Gastroesophageal sphincter (tissue), 4 donors: ENCODE results near the gene RABGAP1. TPM values are rescaled to one million over a fixed set of nuclear protein-coding genes. Genes with fewer than 3 reads are reported as not detected.

Experiments
- ATAC-seq: fragments of 150-250 bp; one replicate; pipeline ENCODE4 v1.9.1; 2016; ENCODE audit warnings: mild to moderate bottlenecking, moderate library complexity
- H3K27ac ChIP-seq, 4 donors: fragments of 200-600 bp; sonication (generic) in 3 of 4; 1 replicate in 3 of 4; 2 replicates in 1 of 4; pipeline ENCODE4 v1.5.1; 2016 to 2019
- H3K27me3 ChIP-seq: fragments of 200-600 bp; sonication (generic); one replicate; pipeline ENCODE4 v1.5.1; 2019
- H3K36me3 ChIP-seq, 2 donors: fragments of 200-600 bp; sonication (generic); one replicate each; pipeline ENCODE4 v1.5.1; 2019; ENCODE audit warnings: control low read depth in 1 of 2
- H3K4me1 ChIP-seq, 3 donors: fragments of 200-600 bp; sonication (generic); 1 replicate in 2 of 3; 2 replicates in 1 of 3; pipeline ENCODE4 v1.5.1; 2016 to 2019; ENCODE audit warnings: control low read depth in 2 of 3
- H3K4me3 ChIP-seq, 2 donors: fragments of 200-600 bp; sonication (generic); one replicate each; pipeline ENCODE4 v1.5.1; 2019; ENCODE audit warnings: mild to moderate bottlenecking in 1 of 2, moderate library complexity in 1 of 2
- H3K9me3 ChIP-seq, 3 donors: fragments of 200-600 bp; sonication (generic); one replicate each; pipeline ENCODE4 v1.5.1; 2017 to 2019; ENCODE audit warnings: control low read depth in 2 of 3
- EP300 ChIP-seq: sonication (generic); formaldehyde crosslinking; IDR thresholded peaks from one replicate; pipeline ENCODE4 v1.6.1; 2017; ENCODE audit warnings: antibody characterized with exemption, mild to moderate bottlenecking
- POLR2A ChIP-seq, 2 donors: fragments of 450-650 bp; IDR thresholded peaks; one replicate each; pipeline ENCODE4 v1.6.1; 2017; ENCODE audit warnings: antibody characterized with exemption in 2 of 2, mild to moderate bottlenecking in 2 of 2, moderate library complexity in 1 of 2
- POLR2AphosphoS5 ChIP-seq: sonication (generic); formaldehyde crosslinking; IDR thresholded peaks from one replicate; pipeline ENCODE4 v1.6.1; 2017; ENCODE audit warnings: antibody characterized with exemption
- WGBS, 2 donors: methylation state at CpG; one replicate each; pipeline ENCODE4 v1.1.5; 2018; ENCODE audit warnings: low coverage in 1 of 2; 5-methylcytosine and 5-hydroxymethylcytosine counted together
- total RNA-seq, 4 donors: library from RNA; depleted of rRNA; stranded (reverse); fragments of >200 nt; gene quantifications; one replicate each; pipeline ENCODE4 v1.1.0, GENCODE V29; 2016
- TF ChIP-seq, protein P1 (sequence below), 4 experiments: fragments of 200-600 bp in 2 of 4; fragments of 450-650 bp in 2 of 4; sonication (generic) in 1 of 4; IDR thresholded peaks; one replicate each; pipeline ENCODE4 v1.5.1; 2017 to 2019; ENCODE audit warnings: antibody characterized with exemption in 4 of 4, mild to moderate bottlenecking in 2 of 4, moderate library complexity in 2 of 4

The RABGAP1 gene
- total RNA-seq, 4 donors from 2014 or later, result 61.2 to 139 (median 82.9) TPM

DNA sequence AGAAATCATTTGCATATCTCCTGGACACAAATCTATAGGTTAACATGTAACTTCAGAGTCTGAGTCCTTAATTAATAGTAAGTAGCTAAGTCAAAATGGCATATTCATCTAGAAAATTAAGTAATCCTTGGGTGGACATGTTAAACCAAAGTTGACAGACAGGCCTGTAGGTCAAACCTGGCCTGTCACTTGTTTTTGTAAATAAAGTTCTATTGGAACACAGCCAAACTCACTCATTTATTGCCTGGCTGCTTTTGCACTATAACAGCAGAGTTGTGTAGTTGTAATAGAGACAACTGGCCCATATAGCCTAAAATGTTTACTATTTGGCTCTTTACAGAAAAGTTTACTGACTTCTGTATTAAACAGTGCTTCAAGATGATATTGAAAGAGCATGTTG lies 68.1 kb downstream of the RABGAP1 start:
- Histone ChIP-seq H3K36me3 (peaks cover 0 to 52% of the 10 kb centered on the region in 2 donors), H3K4me1 (peaks cover 1 to 40% (median 8%) of the 10 kb centered on the region in 3 donors), H3K9me3 (no peaks in the 10 kb centered on the region), H3K27ac (no peak overlapping the region), H3K4me3 (no peak overlapping the region), H3K27me3 (no peaks in the 10 kb centered on the region)
- ATAC-seq, result no peak
- TF ChIP-seq, protein P1, sequence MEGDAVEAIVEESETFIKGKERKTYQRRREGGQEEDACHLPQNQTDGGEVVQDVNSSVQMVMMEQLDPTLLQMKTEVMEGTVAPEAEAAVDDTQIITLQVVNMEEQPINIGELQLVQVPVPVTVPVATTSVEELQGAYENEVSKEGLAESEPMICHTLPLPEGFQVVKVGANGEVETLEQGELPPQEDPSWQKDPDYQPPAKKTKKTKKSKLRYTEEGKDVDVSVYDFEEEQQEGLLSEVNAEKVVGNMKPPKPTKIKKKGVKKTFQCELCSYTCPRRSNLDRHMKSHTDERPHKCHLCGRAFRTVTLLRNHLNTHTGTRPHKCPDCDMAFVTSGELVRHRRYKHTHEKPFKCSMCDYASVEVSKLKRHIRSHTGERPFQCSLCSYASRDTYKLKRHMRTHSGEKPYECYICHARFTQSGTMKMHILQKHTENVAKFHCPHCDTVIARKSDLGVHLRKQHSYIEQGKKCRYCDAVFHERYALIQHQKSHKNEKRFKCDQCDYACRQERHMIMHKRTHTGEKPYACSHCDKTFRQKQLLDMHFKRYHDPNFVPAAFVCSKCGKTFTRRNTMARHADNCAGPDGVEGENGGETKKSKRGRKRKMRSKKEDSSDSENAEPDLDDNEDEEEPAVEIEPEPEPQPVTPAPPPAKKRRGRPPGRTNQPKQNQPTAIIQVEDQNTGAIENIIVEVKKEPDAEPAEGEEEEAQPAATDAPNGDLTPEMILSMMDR (IDR thresholded peaks at IDR 0.05), result no peak
- no peak for TF ChIP-seq POLR2AphosphoS5
- TF ChIP-seq EP300, result no peak
- no peak for TF ChIP-seq POLR2A (IDR thresholded peaks at IDR 0.05)

DNA sequence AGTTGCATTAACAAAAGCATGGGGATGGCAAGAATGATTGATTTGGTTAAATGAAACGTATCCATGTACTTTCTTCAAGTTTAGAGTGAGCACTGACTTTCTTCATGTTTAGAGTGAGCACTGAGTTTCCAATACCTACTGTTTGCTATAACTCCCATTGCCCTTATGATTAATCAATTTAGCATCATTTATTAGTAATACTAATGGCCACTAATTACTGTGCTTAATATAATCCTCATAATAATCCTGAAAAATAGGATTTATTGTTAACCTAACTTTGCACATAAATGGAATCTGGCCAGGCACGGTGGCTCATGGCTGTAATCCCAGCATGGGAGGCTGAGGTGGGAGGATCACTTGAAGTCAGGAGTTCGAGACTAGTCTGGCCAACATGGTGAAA lies 70.6 kb downstream of the RABGAP1 start:
- peaks cover 0 to 69% of the 10 kb centered on the region in 2 donors for H3K36me3 ChIP-seq

DNA sequence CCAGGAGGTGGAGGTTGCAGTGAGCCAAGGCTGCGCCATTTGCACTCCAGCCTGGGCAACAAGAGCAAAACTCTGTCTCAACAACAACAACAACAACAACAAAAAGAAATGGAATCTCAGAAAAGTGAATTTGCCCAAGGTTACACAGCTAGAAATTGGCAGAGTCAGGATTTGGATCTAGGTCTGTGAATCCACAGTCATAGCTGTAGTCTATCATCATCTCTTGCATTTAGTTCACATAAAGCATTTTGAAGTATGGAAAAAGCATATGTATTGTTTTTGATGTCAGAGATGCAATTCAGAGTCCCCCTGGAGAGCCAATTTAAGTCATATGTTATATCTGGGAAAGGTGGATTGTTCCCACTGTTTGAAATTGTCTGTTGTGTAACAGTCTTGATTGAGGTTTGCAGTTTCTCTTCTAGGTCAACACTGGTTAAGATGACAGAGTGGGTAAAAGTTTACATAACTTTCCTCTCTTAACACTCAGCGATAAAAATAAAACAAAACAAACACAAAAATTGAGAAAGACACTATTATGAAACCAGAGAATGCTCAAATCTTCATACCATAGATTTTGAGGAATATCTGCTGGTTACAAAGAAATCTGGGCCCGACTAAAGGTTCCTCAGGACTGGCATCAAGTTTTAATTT lies 71.2 kb downstream of the RABGAP1 start:
- ATAC-seq, result no peak
- H3K27ac ChIP-seq, result no peak overlapping the region
- WGBS, 2 donors, result 89 to 90% methylated on average over 2 to 3 of the region's 3 CpGs
- peaks cover 0 to 67% of the 10 kb centered on the region in 2 donors for H3K36me3 ChIP-seq
- H3K27me3 ChIP-seq, result no peaks in the 10 kb centered on the region
- H3K9me3 ChIP-seq, result no peaks in the 10 kb centered on the region
- no peak for TF ChIP-seq POLR2AphosphoS5
- peaks cover 0 to 16% (median 0%) of the 10 kb centered on the region in 3 donors for H3K4me1 ChIP-seq
- no peak overlapping the region for H3K4me3 ChIP-seq

More for the DNA sequence above, 70.6 kb downstream of the RABGAP1 start:
- no peak overlapping the region for H3K4me3 ChIP-seq
- H3K4me1 ChIP-seq, result peaks cover 0 to 18% (median 0%) of the 10 kb centered on the region in 3 donors
- TF ChIP-seq POLR2AphosphoS5, result no peak
- no peaks in the 10 kb centered on the region for H3K27me3 ChIP-seq
- H3K27ac ChIP-seq, result no peak overlapping the region
- no peak for ATAC-seq
- H3K9me3 ChIP-seq, result no peaks in the 10 kb centered on the region
- 63 to 77% methylated on average over 1 to 3 of the region's 3 CpGs for WGBS, 2 donors

DNA sequence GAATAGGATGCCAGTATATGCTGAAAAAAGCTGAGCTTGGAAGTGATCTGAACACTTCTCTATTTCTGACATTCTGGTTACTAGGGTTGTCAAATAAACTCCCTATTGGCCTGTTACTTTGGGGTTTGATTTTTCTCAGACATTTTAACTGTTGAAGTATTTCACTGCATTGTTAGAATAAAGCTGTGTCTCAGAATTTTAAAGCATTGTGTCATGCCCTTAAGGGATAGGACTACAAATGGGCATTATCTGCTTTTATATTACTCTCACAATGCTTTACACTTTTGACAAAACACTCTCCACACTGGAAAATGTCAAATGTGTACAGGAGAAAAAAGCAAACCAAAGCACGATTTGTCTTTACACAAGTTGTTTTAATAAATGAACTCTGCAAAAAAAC lies 75.8 kb downstream of the RABGAP1 start:
- no peaks in the 10 kb centered on the region for H3K9me3 ChIP-seq
- ATAC-seq, result no peak
- WGBS, 2 donors, result 50 to 59% methylated on average over 1 of the region's 1 CpG
- H3K4me1 ChIP-seq, result peaks cover 0 to 11% (median 0%) of the 10 kb centered on the region in 3 donors
- TF ChIP-seq EP300 (no peak), POLR2A (IDR thresholded peaks at IDR 0.05) (no peak), POLR2AphosphoS5 (no peak)
- TF ChIP-seq, protein P1 (IDR thresholded peaks at IDR 0.05), result no peak
- no peak overlapping the region for H3K4me3 ChIP-seq
- peaks cover 0 to 80% of the 10 kb centered on the region in 2 donors for H3K36me3 ChIP-seq
- H3K27me3 ChIP-seq, result no peaks in the 10 kb centered on the region
- no peak overlapping the region for H3K27ac ChIP-seq

DNA sequence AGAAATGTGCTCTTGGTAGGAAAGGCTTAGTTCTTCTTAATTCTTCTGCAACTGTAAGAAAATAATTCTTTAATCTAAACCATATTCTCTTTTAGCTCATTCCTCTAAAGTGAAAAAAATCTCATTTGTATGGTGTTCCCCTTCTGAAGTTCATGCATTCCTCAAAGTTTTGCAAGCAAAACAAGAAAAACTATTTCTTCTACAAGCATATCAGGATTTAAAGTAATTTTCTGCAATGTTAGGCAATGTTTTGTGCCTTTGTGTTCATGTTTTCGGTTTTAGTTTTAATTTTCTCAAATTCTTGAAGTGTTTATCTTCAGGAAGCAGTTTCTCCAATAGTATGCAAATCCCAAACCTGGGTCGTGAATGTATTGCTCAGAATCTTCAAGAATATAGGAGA lies 80.0 kb downstream of the RABGAP1 start:
- Histone ChIP-seq H3K4me3 (no peak overlapping the region), H3K4me1 (no peaks in the 10 kb centered on the region), H3K27me3 (no peaks in the 10 kb centered on the region), H3K27ac (no peak overlapping the region), H3K36me3 (peaks cover 0 to 72% of the 10 kb centered on the region in 2 donors), H3K9me3 (no peaks in the 10 kb centered on the region)
- 90 to 100% methylated on average over 1 to 2 of the region's 2 CpGs for WGBS, 2 donors
- ATAC-seq, result no peak
- TF ChIP-seq, protein P1 (IDR thresholded peaks at IDR 0.05), result no peak
- TF ChIP-seq POLR2A (IDR thresholded peaks at IDR 0.05), result no peak
- no peak for TF ChIP-seq EP300
- TF ChIP-seq POLR2AphosphoS5, result no peak

DNA sequence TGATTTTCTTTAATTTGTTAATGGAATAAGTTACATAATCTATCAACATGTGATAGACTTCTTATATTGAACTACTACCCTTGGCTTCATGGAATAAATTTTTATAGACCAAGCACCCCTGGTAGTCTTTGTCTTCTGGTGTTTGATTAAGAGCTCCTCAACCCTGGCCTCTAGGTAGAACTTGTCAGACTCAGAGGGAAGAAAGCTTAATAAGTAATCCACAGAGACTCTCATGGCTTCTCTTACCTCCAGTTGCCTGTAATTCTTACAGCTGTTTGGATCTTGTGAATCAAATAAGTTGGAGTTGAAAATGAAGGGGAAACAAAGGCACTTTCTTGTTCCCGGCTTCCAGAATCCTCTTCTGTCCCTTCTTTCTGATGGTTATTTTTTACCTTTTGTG lies 85.6 kb downstream of the RABGAP1 start:
- Histone ChIP-seq H3K36me3 (peaks cover 0 to 66% of the 10 kb centered on the region in 2 donors), H3K4me3 (no peak overlapping the region)
- WGBS, 2 donors, result 94 to 100% methylated on average over 1 of the region's 1 CpG

More for the DNA sequence above, 85.6 kb downstream of the RABGAP1 start:
- no peak for ATAC-seq
- Histone ChIP-seq H3K27ac (no peak overlapping the region), H3K27me3 (no peaks in the 10 kb centered on the region), H3K4me1 (peaks cover 0 to 19% (median 5%) of the 10 kb centered on the region in 3 donors), H3K9me3 (no peaks in the 10 kb centered on the region)
- TF ChIP-seq POLR2A (IDR thresholded peaks at IDR 0.05) (no peak), EP300 (no peak), POLR2AphosphoS5 (no peak)
- TF ChIP-seq, protein P1 (IDR thresholded peaks at IDR 0.05), result no peak
